Measurements from ENCODE around the gene DDX19B.

DNA sequence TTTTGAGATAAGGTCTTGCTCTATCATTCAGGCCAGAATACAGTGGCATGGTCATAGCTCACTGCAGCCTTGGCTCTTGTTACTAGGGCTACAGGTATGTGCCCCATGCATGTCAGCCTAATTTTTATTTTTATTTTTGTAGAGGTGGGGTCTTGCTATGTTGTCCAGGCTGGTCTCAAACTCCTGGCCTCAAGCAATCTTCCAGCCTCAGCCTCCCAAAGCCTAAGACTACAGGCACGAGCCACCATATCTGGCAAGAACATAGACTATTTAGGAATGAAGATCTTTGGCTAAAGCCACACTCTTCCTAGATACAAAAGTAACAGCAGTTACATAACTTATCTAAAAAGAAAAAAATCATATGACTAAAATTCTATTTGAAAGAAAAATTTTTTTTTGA lies 32.1 kb downstream of the DDX19B start:
- TF ChIP-seq EZH2 (IDR thresholded peaks at IDR 0.05; ENCODE audit: insufficient read depth, poor library complexity, severe bottlenecking), result no peak
- TF ChIP-seq EZH2phosphoT487 (IDR thresholded peaks at IDR 0.05; ENCODE audit: insufficient read depth, low read depth), result no peak
